H1 (cell line): Measurements from ENCODE around the gene ZNF432. TPM values are rescaled to one million over a fixed set of nuclear protein-coding genes. Genes with fewer than 3 reads are reported as not detected.

Experiments
- CTCF ChIA-PET: fragments of 300-600 bp; sonication (Branson Sonifier 250); formaldehyde crosslinking; loops from one replicate; lab custom pipeline; 2021; ENCODE audit not compliant: partially characterized antibody; lab: Charles Lee
- POLR2A ChIA-PET: fragments of 300-600 bp; sonication (Branson Sonifier 250); formaldehyde crosslinking; loops from one replicate; lab custom pipeline; 2021; ENCODE audit warnings: inconsistent platforms; ENCODE audit not compliant: partially characterized antibody; lab: Charles Lee
- DNase-seq, 2 experiments: peaks; one replicate each; pipeline versions ENCODE4 v3.0.0 to v3.0.0-alpha.2; 2010 to 2022; ENCODE audit warnings: low spot score in 2 of 2, low read depth in 1 of 2, mixed read lengths in 1 of 2
- FAIRE-seq: peaks from 2 replicates; lab custom pipeline; 2011; peaks lifted over from hg19 to GRCh38; lab: Jason Lieb, UNC
- H2AFZ ChIP-seq: 2 replicates; pipeline ENCODE4 v1.8.1; 2012; ENCODE audit warnings: low read length, inconsistent platforms
- H2AK5ac ChIP-seq: 2 replicates; pipeline ENCODE4 v1.6.1; 2013; ENCODE audit warnings: low read depth, low read length
- H2BK120ac ChIP-seq: replicated peaks from 2 replicates; pipeline ENCODE3; 2013; ENCODE audit warnings: low read depth, low read length, inconsistent platforms
- H2BK12ac ChIP-seq: 2 replicates; pipeline ENCODE4 v1.6.1; 2013; ENCODE audit warnings: low read depth, low read length
- H2BK15ac ChIP-seq: 2 replicates; pipeline ENCODE4 v1.6.1; 2013; ENCODE audit warnings: low read length
- H2BK20ac ChIP-seq: 2 replicates; pipeline ENCODE4 v1.6.1; 2013; ENCODE audit warnings: low read length
- H2BK5ac ChIP-seq: 2 replicates; pipeline ENCODE4 v1.6.1; 2013; ENCODE audit warnings: low read depth, low read length
- H3K14ac ChIP-seq: 2 replicates; pipeline ENCODE4 v1.6.1; 2013; ENCODE audit warnings: inconsistent platforms; ENCODE audit not compliant: insufficient read length
- H3K18ac ChIP-seq: 2 replicates; pipeline ENCODE4 v1.6.1; 2013; ENCODE audit warnings: low read length; ENCODE audit errors: extremely low read depth
- H3K23ac ChIP-seq: 2 replicates; pipeline ENCODE4 v1.6.1; 2013; ENCODE audit warnings: inconsistent platforms; ENCODE audit not compliant: insufficient read length
- H3K23me2 ChIP-seq: 2 replicates; pipeline ENCODE4 v1.6.1; 2013; ENCODE audit warnings: low read depth, low read length
- H3K27ac ChIP-seq: 2 replicates; pipeline ENCODE4 v1.6.1; 2011; ENCODE audit warnings: low read depth, low read length, inconsistent platforms
- H3K27me3 ChIP-seq, 4 experiments: replicated peaks in 1 of 4; 1 replicate in 1 of 4; 2 replicates in 3 of 4; pipeline versions ENCODE4 v1.6.1 to v1.8.1; 2011 to 2013; ENCODE audit warnings: low read length in 3 of 4, mild to moderate bottlenecking in 3 of 4, inconsistent platforms in 2 of 4, mixed read lengths in 2 of 4, moderate library complexity in 1 of 4; ENCODE audit not compliant: control insufficient read depth in 3 of 4, insufficient read depth in 3 of 4; ENCODE audit errors: extremely low read depth in 1 of 4
- H3K36me3 ChIP-seq, 4 experiments: 2 replicates each; pipeline versions ENCODE4 v1.6.1 to v1.8.1; 2011 to 2013; ENCODE audit warnings: mild to moderate bottlenecking in 4 of 4, low read length in 3 of 4, moderate library complexity in 2 of 4, control low read depth in 1 of 4, inconsistent platforms in 1 of 4; ENCODE audit not compliant: insufficient read depth in 4 of 4, control insufficient read depth in 2 of 4
- H3K4ac ChIP-seq: replicated peaks from 2 replicates; pipeline ENCODE3; 2013; ENCODE audit warnings: low read length, low read depth, mixed read lengths, inconsistent platforms; ENCODE audit not compliant: insufficient read length
- H3K4me1 ChIP-seq, 4 experiments: replicated peaks in 1 of 4; 1 replicate in 1 of 4; 2 replicates in 3 of 4; pipeline versions ENCODE4 v1.6.1 to v1.8.1; 2011 to 2013; ENCODE audit warnings: low read length in 3 of 4, inconsistent platforms in 2 of 4, mixed read lengths in 1 of 4; ENCODE audit not compliant: insufficient read depth in 4 of 4, control insufficient read depth in 3 of 4
- H3K4me2 ChIP-seq, 2 experiments: 2 replicates each; pipeline versions ENCODE4 v1.6.1 to v1.8.1; 2011 to 2013; ENCODE audit warnings: low read depth in 2 of 2, low read length in 2 of 2, control low read depth in 1 of 2, inconsistent platforms in 1 of 2, mild to moderate bottlenecking in 1 of 2; ENCODE audit not compliant: insufficient read depth in 1 of 2
- H3K4me3 ChIP-seq, 4 experiments: fragments of 200-600, 300-600 bp in 1 of 4; sonication (generic), shearing (Covaris generic), sonication (Bioruptor Twin) in 1 of 4; 2 replicates each; pipeline versions ENCODE4 v1.5.1 to v1.8.1; 2011 to 2016; ENCODE audit warnings: low read length in 4 of 4, low read depth in 3 of 4, control low read depth in 2 of 4, inconsistent platforms in 2 of 4, mild to moderate bottlenecking in 2 of 4, mixed read lengths in 1 of 4, moderate library complexity in 1 of 4; ENCODE audit not compliant: insufficient read depth in 2 of 4; ENCODE audit errors: extremely low read depth in 1 of 4
- H3K56ac ChIP-seq: replicated peaks from 2 replicates; pipeline ENCODE3; 2013; ENCODE audit warnings: low read depth, mild to moderate bottlenecking, mixed read lengths, low read length, inconsistent platforms; ENCODE audit not compliant: insufficient read length
- H3K79me1 ChIP-seq: 2 replicates; pipeline ENCODE4 v1.6.1; 2013; ENCODE audit warnings: low read depth, low read length, control low read depth
- H3K79me2 ChIP-seq, 2 experiments: 2 replicates each; pipeline versions ENCODE4 v1.6.1 to v1.8.1; 2012 to 2013; ENCODE audit warnings: low read length in 2 of 2, mild to moderate bottlenecking in 2 of 2, inconsistent platforms in 1 of 2; ENCODE audit not compliant: insufficient read depth in 2 of 2, control insufficient read depth in 1 of 2
- H3K9ac ChIP-seq, 4 experiments: replicated peaks in 1 of 4; 1 replicate in 1 of 4; 2 replicates in 3 of 4; pipeline versions ENCODE4 v1.6.1 to v1.8.1; 2011 to 2013; ENCODE audit warnings: low read depth in 3 of 4, low read length in 3 of 4, control low read depth in 2 of 4, mild to moderate bottlenecking in 2 of 4, moderate library complexity in 2 of 4, inconsistent platforms in 1 of 4; ENCODE audit errors: extremely low read depth in 1 of 4
- H3K9me3 ChIP-seq, 2 experiments: 2 replicates each; pipeline versions ENCODE4 v1.6.1 to v1.8.1; 2012 to 2013; ENCODE audit warnings: mild to moderate bottlenecking in 2 of 2, moderate library complexity in 2 of 2, control low read depth in 1 of 2, inconsistent platforms in 1 of 2, low read depth in 1 of 2, low read length in 1 of 2, mixed read lengths in 1 of 2; ENCODE audit not compliant: insufficient read depth in 2 of 2
- H4K20me1 ChIP-seq, 2 experiments: replicated peaks in 1 of 2; 2 replicates each; pipeline versions ENCODE3 to v1.8.1; 2011 to 2013; ENCODE audit warnings: inconsistent platforms in 2 of 2, low read length in 2 of 2, mild to moderate bottlenecking in 1 of 2; ENCODE audit not compliant: insufficient read depth in 2 of 2, control insufficient read depth in 1 of 2
- H4K5ac ChIP-seq: 2 replicates; pipeline ENCODE4 v1.6.1; 2013; ENCODE audit warnings: low read length, low read depth, mixed read lengths, inconsistent platforms; ENCODE audit not compliant: insufficient read length
- H4K8ac ChIP-seq: 2 replicates; pipeline ENCODE4 v1.8.0; 2013; ENCODE audit warnings: mild to moderate bottlenecking, moderate library complexity, low read length, inconsistent platforms; ENCODE audit not compliant: insufficient read depth; ENCODE audit errors: extremely low read depth
- H4K91ac ChIP-seq: replicated peaks from 2 replicates; pipeline ENCODE3; 2013; ENCODE audit warnings: low read length, mixed read lengths, inconsistent platforms; ENCODE audit not compliant: insufficient read length
- CHD2 ChIP-seq: IDR thresholded peaks from 2 replicates; pipeline ENCODE4 v1.6.1; 2012; ENCODE audit warnings: low read length, improper control_type of control experiment
- CTBP2 ChIP-seq: IDR thresholded peaks from 2 replicates; pipeline ENCODE4 v1.7.0; 2011; ENCODE audit warnings: borderline replicate concordance, mild to moderate bottlenecking, moderate library complexity, mixed read lengths, low read length; ENCODE audit not compliant: insufficient read depth, insufficient read length
- EGR1 ChIP-seq: IDR thresholded peaks from 2 replicates; pipeline ENCODE4 v1.6.1; 2011; ENCODE audit warnings: low read depth, low read length, borderline replicate concordance
- PHF8 ChIP-seq: fragments of 200-600 bp; sonication (generic); conservative IDR thresholded peaks from 2 replicates; pipeline ENCODE4 v1.7.1; 2012; ENCODE audit warnings: low read depth, mild to moderate bottlenecking, inconsistent platforms, low read length, moderate library complexity
- RBBP5 ChIP-seq: IDR thresholded peaks from 2 replicates; pipeline ENCODE4 v1.7.1; 2012; ENCODE audit warnings: low read depth, mild to moderate bottlenecking, inconsistent platforms, low read length, moderate library complexity, borderline replicate concordance
- SAP30 ChIP-seq: fragments of 300-600 bp; sonication (generic); IDR thresholded peaks from 2 replicates; pipeline ENCODE4 v1.7.1; 2012; ENCODE audit warnings: low read length, moderate library complexity, mild to moderate bottlenecking, inconsistent platforms; ENCODE audit not compliant: insufficient read depth, insufficient replicate concordance
- SIX5 ChIP-seq: IDR thresholded peaks from 2 replicates; pipeline ENCODE4 v1.6.1; 2011; ENCODE audit warnings: mild to moderate bottlenecking, low read depth, low read length
- YY1 ChIP-seq: IDR thresholded peaks from 2 replicates; pipeline ENCODE4 v1.6.1; 2011; ENCODE audit warnings: low read depth, mild to moderate bottlenecking, low read length
- WGBS, 2 experiments: shearing (Covaris generic) in 1 of 2; methylation state at CpG; one replicate each; pipeline versions ENCODE4 v1.1.6 to v1.1.7; 2013 to 2015; ENCODE audit warnings: low lambda C conversion rate in 2 of 2, mixed read lengths in 2 of 2, inconsistent platforms in 1 of 2, low coverage in 1 of 2, missing lambda C conversion rate in 1 of 2; ENCODE audit not compliant: insufficient replicate concordance in 2 of 2, insufficient coverage in 1 of 2, insufficient read length in 1 of 2; ENCODE audit errors: extremely low coverage in 1 of 2, missing lambda C conversion rate in 1 of 2; 5-methylcytosine and 5-hydroxymethylcytosine counted together
- polyA plus RNA-seq, 7 experiments: library from polyadenylated mRNA; depleted of rRNA in 3 of 7; stranded (reverse) in 5 of 7; unstranded in 2 of 7; fragments of >200 nt in 5 of 7; fragments of 200-250 nt in 2 of 7; gene quantifications; 1 replicate in 5 of 7; 2 replicates in 1 of 7; 4 replicates in 1 of 7; pipeline versions ENCODE4 v1.2.1 to v1.2.3, GENCODE V29; 2011 to 2013; ENCODE audit warnings: missing spikeins in 2 of 7, mixed read lengths in 2 of 7
- total RNA-seq: library from RNA; stranded (reverse); fragmentation: NEBNext Ultra II Directional; extraction: Animal tissue kit (Norgen Biotek cat#: 25700); gene quantifications from 2 replicates; pipeline ENCODE4 v1.2.1, GENCODE V29; 2021

Gene ZNF432
- total and polyA plus RNA-seq, 2 of the 8 experiments (the other 6 are each of a cell fraction or from before 2014, with no cell fraction given), result 2.0 to 8.3 TPM

DNA sequence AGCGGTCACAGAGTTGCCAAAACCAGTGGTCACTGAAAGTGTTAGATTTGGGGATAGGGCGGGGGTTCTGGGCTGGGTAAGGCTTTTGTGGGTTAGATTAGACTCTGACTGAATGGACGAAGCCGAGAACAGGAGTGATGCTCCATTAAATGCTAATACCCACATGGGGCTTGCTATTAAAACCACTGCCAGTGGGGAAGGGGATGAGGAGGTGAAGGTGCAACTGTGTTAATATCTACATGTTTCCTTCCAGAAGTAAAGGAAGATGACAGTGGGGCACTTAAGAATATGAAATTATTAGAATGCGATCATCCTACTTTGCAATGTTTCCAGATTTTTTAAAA is 19.9 kb downstream of the ZNF432 start:
- H3K4me2 ChIP-seq, result peak overlapping the region; percentile 47 to 79
- 24% methylated on average over 5 of the region's 5 CpGs; no CpG with 5 or more reads in 1 of the 2 experiments for WGBS, 2 experiments

More for the DNA sequence above, 19.9 kb downstream of the ZNF432 start:
- Histone ChIP-seq H4K20me1 (no peaks in the 10 kb centered on the region), H4K8ac (peak overlapping the region; percentile 99; the same call in 1 of the 2 replicates), H3K79me1 (no peaks in the 10 kb centered on the region), H2BK12ac (no peak overlapping the region; the same call in 1 of the 2 replicates), H4K5ac (no peak overlapping the region), H2BK20ac (no peak overlapping the region)
- TF ChIP-seq PHF8, result no peak
- TF ChIP-seq CHD2, result no peak
- no peak for TF ChIP-seq YY1
- TF ChIP-seq RBBP5, result no peak
- no peak for TF ChIP-seq CTBP2
- TF ChIP-seq SAP30, result no peak
- no peak for TF ChIP-seq SIX5
- TF ChIP-seq EGR1, result no peak
- TF ChIP-seq, all 59 proteins: peak for 0
- Histone ChIP-seq H3K79me2 (peaks cover 0 to 25% of the 10 kb centered on the region in 2 experiments; a peak in 3 of 4 replicates), H3K14ac (no peak overlapping the region), H4K91ac (no peak overlapping the region), H3K9ac (peak overlapping the region; percentile 43 to 98 (median 84)), H3K4me1 (peaks cover 0 to 4% (median 1%) of the 10 kb centered on the region in 4 experiments; a peak in 4 of 7 replicates), H3K9me3 (peaks cover 20 to 21% of the 10 kb centered on the region in 2 experiments), H3K27me3 (no peaks in the 10 kb centered on the region), H3K27ac (peak overlapping the region; percentile 94), H2BK120ac (no peak overlapping the region), H3K36me3 (peaks cover 3 to 55% (median 24%) of the 10 kb centered on the region in 4 experiments; a peak in 7 of 8 replicates), H2BK5ac (peak overlapping the region; percentile 95), H3K56ac (peak overlapping the region; percentile 51), H2BK15ac (no peak overlapping the region), H3K4me3 (peak overlapping the region; percentile 88 to 100 (median 96)), H2AFZ (peak overlapping the region; percentile 87; the same call in 1 of the 2 replicates), H3K18ac (peak overlapping the region; percentile 36; the same call in 1 of the 2 replicates), H3K4ac (no peak overlapping the region), H3K23me2 (peaks cover 3% of the 10 kb centered on the region; the same call in 1 of the 2 replicates), H2AK5ac (no peak overlapping the region), H3K23ac (no peak overlapping the region)
- ChIA-PET POLR2A (interaction anchor here (0.6 to 2.0 kb wide), 12 partner anchors 11 to 317 kb away, joined by 3 to 9 read pairs (median 5); partner anchors contain the start of genes ZNF432, ZNF615 and ZNF616), CTCF (no interaction called here)
- FAIRE-seq (no peak), DNase-seq (no peak)
